HG02884 (cell line): ENCODE measurements around the gene AQP1.
A peak's percentile ranks its signal among the peaks of the same experiment; 100 is the strongest.

ENCODE experiments used
- ATAC-seq: cut with Tn5 transposase; IDR thresholded peaks from one replicate; pipeline ENCODE4 v1.9.1; 2021; ENCODE audit warnings: mild to moderate bottlenecking, moderate library complexity; ENCODE audit not compliant: unreplicated experiment

The AQP1 gene

DNA sequence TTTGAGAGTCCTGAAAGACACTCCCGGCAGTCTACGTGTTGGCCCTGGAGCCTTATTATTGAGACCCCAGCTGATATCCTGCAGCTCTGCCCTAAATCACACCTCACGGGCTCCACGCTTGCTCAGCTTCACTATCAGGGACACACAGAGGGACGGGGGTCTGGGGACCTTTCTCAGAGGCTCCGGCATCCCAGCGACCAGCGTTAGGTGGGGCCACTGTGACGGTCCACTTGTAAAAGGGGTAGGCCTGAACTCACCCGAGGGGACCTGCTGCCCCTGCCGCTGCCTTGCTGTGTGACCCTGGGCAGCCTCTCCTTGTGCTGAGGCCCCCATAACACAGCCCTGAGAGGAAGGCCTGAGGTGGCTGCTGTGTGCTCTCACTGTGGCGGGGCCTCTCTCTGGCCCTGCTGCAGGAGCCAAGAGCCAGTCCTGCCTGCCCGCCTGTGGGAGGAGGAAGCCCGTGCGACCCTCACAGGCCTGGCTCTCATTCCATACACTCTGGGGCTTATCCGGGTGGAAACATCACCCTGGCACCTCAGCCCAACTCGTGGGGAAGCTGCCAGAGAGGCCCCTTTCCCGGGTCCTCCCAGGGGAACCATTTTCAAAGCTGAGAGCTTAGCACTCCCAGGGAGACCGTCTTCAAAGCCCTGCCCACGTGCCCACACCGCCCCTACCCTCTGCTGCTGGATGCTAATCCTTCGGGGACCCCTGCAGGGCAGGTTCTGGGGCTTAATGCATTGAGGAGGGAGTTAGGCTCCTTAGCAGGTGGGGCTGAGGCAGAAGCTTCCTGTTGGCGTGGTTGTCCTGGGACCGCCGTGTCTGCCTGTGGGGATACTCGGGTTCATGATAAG lies 21.7 kb downstream of the AQP1 start:
- no peak for ATAC-seq

DNA sequence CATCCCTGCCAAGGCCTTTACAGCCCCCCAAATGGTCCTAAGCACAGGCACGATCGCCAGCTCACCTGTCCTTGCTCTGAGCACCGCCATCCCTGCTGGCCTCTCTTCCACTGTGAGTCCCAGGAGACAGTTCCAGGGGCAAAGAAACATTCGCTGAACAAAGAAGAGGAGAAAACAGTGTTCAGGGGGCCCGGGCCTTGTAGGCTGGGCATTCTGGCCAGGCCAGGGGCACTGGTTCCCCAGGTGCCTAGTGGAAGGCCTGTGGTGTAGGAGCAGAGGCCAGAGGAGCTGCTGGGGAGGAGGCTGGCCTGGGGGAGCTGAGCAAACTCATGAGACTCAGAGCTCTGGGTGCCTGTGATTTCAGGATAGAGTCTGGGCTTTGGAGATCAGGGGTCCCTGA lies 22.6 kb downstream of the AQP1 start:
- no peak for ATAC-seq

DNA sequence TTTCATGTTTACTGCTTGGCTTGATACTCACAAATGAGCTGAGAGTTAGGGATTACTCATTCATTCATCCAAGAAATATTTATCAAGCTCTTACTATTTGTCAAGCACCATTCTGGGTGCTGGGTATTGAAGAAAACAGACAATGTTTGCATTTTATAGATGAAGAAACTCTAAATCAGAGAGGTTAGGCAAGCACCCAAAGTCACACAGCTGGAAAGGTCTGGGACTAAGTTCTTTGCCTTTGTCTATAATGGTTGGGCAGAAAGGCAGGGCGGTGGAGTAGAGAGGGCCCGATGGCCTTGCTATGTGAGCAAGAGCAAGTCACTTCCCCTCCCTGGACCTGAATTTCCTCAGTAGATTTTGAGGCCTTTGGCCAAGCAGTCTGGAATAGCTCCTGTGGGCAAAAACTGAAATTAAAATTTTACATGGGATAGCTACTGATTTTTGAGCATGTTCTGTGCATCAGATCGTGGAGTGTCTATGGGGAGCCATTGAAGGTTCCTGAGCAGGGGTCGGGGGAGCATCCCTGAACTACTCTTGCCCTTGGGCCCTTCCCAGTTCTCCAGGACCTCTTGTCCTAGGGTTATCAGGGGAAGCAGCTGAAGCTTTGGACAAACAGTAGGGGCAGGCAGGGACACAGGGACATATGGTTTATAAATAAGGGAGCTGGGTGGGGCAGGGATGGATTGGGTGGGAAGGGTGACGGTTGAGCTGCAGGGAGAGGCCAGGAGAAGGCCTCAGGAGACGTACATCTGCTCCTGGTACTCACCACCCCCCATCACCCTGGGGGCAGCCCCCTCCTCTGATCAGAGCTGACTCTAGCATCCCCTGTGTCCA lies 23.3 kb downstream of the AQP1 start:
- ATAC-seq: no peak

- no peak for ATAC-seq
Measured at GRCh38 chr7:30935569-30935877, 23.9 kb downstream of the AQP1 start.

- no peak for ATAC-seq
Measured at GRCh38 chr7:30936650-30937245, 25.1 kb downstream of the AQP1 start.

GRCh38 chr7:30937416-30937815 lies 25.8 kb downstream of the AQP1 start:
- no peak for ATAC-seq

GRCh38 chr7:30938435-30939316 lies 27.0 kb downstream of the AQP1 start:
- ATAC-seq: peak; percentile 83

DNA sequence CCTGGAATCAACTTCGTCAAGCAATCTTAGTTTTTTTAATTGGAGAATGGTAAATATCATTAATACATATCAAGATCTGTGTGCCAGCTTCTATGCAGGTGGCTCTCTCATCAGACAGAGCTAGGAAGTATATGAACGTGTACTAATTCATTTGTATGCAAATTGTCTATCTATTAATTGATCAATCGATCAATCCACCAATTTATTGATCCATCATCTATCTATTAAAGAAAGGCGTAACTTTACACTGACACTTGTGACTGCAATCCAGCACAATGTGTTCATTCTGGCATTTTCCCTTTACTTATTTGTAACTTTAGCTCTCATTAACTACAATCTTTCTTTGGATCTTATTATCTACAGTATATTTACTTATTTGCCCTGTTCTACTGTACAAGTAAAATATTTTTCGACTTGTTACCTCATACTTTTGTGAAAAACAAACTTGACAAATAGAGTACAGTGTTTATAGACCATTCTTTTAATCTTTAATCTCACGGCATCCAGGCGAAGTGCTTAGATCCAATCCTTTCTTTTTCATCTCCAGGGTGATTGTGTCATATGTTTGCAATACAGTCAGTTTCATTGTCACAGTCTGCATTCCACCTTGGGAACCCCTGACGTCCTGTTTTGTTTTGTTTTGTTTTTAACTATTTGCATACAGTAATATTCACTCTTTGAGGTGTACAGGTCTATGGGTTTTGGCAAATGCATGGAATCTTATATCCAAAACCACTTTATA lies 30.1 kb downstream of the AQP1 start:
- ATAC-seq: no peak

GRCh38 chr7:30950197-30950596 lies 38.5 kb downstream of the AQP1 start:
- no peak for ATAC-seq

GRCh38 chr7:30954914-30955313 lies 43.3 kb downstream of the AQP1 start:
- no peak for ATAC-seq

- no peak for ATAC-seq
Measured at GRCh38 chr7:30956704-30957103, 45.1 kb downstream of the AQP1 start.

DNA sequence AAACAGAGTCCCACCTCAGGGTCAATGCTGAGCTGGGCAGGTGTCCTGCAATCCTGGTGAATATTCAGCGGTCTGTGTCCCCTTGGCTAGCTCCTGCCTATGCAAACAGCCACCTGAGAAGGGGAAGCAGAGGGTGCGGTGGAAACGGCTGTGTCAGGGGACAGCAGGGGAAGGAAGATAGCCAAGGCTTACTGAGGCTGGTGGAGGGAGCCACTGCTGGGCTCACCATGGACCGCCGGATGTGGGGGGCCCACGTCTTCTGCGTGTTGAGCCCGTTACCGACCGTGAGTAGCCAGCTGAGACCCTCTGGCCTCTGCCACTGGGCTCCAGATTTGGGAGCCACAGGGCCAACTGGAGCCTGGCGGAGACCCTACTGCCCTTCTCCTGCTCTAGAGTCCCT lies 52.2 kb downstream of the AQP1 start, which contains the start of gene GHRHR:
Gene GHRHR, plus strand, starts transcription at position 112 of the 400 bp plus-strand sequence. Its CDS starts 116 bp downstream, at position 228.
- no peak for ATAC-seq

GRCh38 chr7:30965372-30965771 lies 53.7 kb downstream of the AQP1 start:
- no peak for ATAC-seq

- no peak for ATAC-seq
Measured at GRCh38 chr7:30965883-30966282, 54.2 kb downstream of the AQP1 start.

- no peak for ATAC-seq
Measured at GRCh38 chr7:30968294-30968693, 56.6 kb downstream of the AQP1 start.

DNA sequence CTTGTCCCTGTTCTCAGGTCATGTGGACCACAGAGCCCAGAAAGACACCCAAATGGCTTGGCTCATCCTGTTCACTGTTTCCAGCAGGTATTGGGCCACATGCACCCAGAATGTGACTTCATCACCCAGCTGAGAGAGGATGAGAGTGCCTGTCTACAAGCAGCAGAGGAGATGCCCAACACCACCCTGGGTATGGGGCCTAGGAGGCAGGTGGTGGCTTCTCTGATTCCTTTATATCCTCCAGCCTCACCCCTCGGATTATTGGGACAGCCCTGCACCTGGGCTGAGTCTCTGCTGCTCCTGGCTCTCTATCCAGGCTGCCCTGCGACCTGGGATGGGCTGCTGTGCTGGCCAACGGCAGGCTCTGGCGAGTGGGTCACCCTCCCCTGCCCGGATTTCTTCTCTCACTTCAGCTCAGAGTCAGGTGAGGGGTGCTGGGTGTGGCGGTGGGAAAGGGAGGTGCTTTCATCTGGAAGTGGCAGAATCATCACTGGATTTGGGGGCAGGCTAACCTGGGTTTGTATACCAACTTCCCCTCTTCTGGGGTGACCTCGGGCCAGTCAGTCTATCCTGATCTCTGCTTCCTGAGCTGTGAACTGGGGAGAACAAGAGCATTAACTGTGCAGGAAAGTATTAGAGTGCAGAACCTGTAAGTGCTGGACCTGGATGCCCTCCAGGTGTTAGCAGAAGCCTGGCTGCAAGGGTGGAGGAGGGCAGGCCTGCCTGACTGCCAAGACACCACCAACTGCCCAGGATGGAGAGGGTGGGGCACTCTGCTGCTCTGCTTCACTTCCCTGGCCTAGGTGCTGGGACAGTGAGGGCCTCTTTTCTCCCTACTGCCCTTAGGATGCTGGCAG lies 57.3 kb downstream of the AQP1 start:
- no peak for ATAC-seq

DNA sequence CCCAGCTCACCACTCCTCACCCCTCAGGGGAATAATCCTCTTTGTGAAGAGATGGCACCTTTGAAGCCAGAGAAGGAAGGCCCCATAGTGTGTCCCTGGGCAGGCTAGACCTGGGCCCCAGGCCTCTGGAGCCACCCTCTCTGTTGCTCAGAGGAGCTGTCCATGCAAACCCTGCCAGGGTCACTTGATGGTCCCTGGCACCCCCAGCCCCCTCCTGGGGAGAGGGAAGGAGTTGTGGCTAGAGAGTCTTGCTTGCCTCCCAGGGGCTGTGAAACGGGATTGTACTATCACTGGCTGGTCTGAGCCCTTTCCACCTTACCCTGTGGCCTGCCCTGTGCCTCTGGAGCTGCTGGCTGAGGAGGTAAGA lies 57.9 kb downstream of the AQP1 start:
- no peak for ATAC-seq

GRCh38 chr7:30970074-30970473 lies 58.4 kb downstream of the AQP1 start:
- ATAC-seq: no peak

GRCh38 chr7:30970594-30971094 lies 59.0 kb downstream of the AQP1 start:
- ATAC-seq: no peak
